GM12891 (cell line): ENCODE results near the gene PAQR8.

ENCODE experiments used
- POLR2AphosphoS5 ChIP-seq: IDR thresholded peaks from 2 replicates; pipeline ENCODE4 v1.6.1; 2011; ENCODE audit warnings: low read depth, low read length, control low read depth
- TAF1 ChIP-seq: IDR thresholded peaks from 2 replicates; pipeline ENCODE4 v1.6.1; 2011; ENCODE audit warnings: low read depth, low read length, control low read depth

- TF ChIP-seq TAF1 (no peak), POLR2AphosphoS5 (no peak)
Measured at GRCh38 chr6:52312461-52312860, 49.5 kb upstream of the PAQR8 start.
